ENCODE data around the gene TOR1A.

- TF ChIP-seq EZH2 (IDR thresholded peaks at IDR 0.05; ENCODE audit: insufficient read depth, poor library complexity, severe bottlenecking), result no peak
- TF ChIP-seq EZH2phosphoT487 (IDR thresholded peaks at IDR 0.05; ENCODE audit: insufficient read depth, low read depth), result no peak
Measured at GRCh38 chr9:129849901-129850300, 26.0 kb upstream of the TOR1A start.
